HepG2 (cell line): ENCODE data around the gene AFDN.

Source experiments
- POLR2A ChIP-seq, 2 experiments: IDR thresholded peaks; 2 replicates each; pipeline ENCODE4 v1.6.1; 2011; ENCODE audit warnings: low read depth in 2 of 2, low read length in 2 of 2, mild to moderate bottlenecking in 1 of 2, moderate library complexity in 1 of 2; ENCODE audit not compliant: insufficient read depth in 1 of 2
- TF ChIP-seq, protein P1 (sequence below): sonication (generic); formaldehyde crosslinking; IDR thresholded peaks from 2 replicates; pipeline ENCODE4 v1.4.0; 2020; ENCODE audit warnings: missing genetic modification reagents

DNA sequence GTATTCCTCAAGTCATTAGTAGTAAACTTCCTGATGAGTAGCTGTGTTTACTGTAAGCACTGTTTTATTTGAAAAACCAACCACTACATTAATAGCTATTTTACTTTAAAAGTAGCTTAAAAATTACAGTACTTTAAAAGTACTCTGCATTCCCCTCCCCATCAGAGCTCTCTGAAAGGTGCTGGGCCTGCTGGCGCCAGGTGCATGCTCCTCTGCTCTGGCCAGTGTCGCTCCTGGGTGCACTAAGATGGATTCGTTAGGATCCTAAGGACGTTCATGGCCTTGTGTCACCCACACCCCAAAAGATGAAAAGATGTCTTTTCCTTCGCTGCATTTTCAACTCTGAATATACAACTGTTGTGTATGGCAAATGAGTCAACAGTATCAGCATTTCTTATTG is 126.8 kb downstream of the AFDN start:
- no peak for TF ChIP-seq POLR2A (IDR thresholded peaks at IDR 0.05; ENCODE audit: insufficient read depth in 1 of 2, low read depth in 2 of 2, low read length in 2 of 2)
- TF ChIP-seq, protein P1, sequence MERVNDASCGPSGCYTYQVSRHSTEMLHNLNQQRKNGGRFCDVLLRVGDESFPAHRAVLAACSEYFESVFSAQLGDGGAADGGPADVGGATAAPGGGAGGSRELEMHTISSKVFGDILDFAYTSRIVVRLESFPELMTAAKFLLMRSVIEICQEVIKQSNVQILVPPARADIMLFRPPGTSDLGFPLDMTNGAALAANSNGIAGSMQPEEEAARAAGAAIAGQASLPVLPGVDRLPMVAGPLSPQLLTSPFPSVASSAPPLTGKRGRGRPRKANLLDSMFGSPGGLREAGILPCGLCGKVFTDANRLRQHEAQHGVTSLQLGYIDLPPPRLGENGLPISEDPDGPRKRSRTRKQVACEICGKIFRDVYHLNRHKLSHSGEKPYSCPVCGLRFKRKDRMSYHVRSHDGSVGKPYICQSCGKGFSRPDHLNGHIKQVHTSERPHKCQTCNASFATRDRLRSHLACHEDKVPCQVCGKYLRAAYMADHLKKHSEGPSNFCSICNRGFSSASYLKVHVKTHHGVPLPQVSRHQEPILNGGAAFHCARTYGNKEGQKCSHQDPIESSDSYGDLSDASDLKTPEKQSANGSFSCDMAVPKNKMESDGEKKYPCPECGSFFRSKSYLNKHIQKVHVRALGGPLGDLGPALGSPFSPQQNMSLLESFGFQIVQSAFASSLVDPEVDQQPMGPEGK (CRISPR knock-in tag) = no peak
